Glutamatergic neuron (in vitro differentiated cells): ENCODE results near the gene CDC42BPA. TPM values are rescaled to one million over a fixed set of nuclear protein-coding genes. Genes with fewer than 3 reads are reported as not detected.
"Not testable (repeated sequence)": the region's sequence is repeated elsewhere in the genome, so short reads cannot be mapped to it uniquely, and the experiment has no call there.

Experiments used
- DNase-seq: peaks from one replicate; pipeline ENCODE4 v3.0.0; 2022
- H3K27ac Mint-ChIP-seq: one replicate; pipeline ENCODE4 v1.8.0; 2020; ENCODE audit warnings: mild to moderate bottlenecking, mixed read lengths, inconsistent platforms; ENCODE audit not compliant: unreplicated experiment
- H3K27me3 Mint-ChIP-seq: one replicate; pipeline ENCODE4 v1.8.0; 2020; ENCODE audit warnings: mild to moderate bottlenecking, moderate library complexity, mixed read lengths, inconsistent platforms; ENCODE audit not compliant: unreplicated experiment
- H3K36me3 Mint-ChIP-seq: one replicate; pipeline ENCODE4 v1.8.0; 2020; ENCODE audit warnings: mild to moderate bottlenecking, mixed read lengths, inconsistent platforms; ENCODE audit not compliant: unreplicated experiment
- H3K4me1 Mint-ChIP-seq: one replicate; pipeline ENCODE4 v1.8.0; 2020; ENCODE audit warnings: mild to moderate bottlenecking, low read depth, mixed read lengths, inconsistent platforms; ENCODE audit not compliant: unreplicated experiment
- H3K4me3 Mint-ChIP-seq: one replicate; pipeline ENCODE4 v1.8.0; 2020; ENCODE audit warnings: mild to moderate bottlenecking, mixed read lengths, inconsistent platforms; ENCODE audit not compliant: unreplicated experiment
- H3K9me3 Mint-ChIP-seq: one replicate; pipeline ENCODE4 v1.8.0; 2020; ENCODE audit warnings: mild to moderate bottlenecking, moderate library complexity, mixed read lengths, inconsistent platforms; ENCODE audit not compliant: unreplicated experiment
- total RNA-seq: library from RNA; stranded (reverse); fragmentation: NEBNext Ultra II Directional; extraction: Animal tissue kit (Norgen Biotek cat#: 25700); gene quantifications from one replicate; pipeline ENCODE4 v1.2.1, GENCODE V29; 2021; ENCODE audit not compliant: unreplicated experiment
- TF ChIP-seq, protein P1 (sequence below): fragments of 200-600 bp; sonication (generic); IDR thresholded peaks from one replicate; pipeline ENCODE4 v1.5.0; 2021; ENCODE audit not compliant: partially characterized antibody, unreplicated experiment

The CDC42BPA gene
- total RNA-seq, 1 donor from 2014 or later: 66.0 TPM

DNA sequence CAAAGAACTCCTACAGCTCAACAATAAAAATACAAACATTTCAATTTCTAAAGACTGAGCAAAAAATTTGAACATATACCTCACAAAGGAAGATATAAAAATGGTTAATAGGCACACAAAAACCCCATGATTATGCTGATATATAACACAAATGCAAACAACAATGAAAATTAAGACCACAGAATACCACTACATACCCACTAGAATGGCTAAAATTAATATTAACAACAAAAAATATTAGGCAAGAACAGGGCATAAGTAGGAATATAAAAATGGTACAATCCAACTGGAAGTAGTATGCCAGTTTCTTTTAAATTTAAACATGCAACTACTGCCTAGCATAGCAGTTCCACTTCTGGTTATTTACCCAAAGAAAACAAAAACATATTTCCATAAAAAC, 77.3 kb downstream of the CDC42BPA start:
- TF ChIP-seq, protein P1, sequence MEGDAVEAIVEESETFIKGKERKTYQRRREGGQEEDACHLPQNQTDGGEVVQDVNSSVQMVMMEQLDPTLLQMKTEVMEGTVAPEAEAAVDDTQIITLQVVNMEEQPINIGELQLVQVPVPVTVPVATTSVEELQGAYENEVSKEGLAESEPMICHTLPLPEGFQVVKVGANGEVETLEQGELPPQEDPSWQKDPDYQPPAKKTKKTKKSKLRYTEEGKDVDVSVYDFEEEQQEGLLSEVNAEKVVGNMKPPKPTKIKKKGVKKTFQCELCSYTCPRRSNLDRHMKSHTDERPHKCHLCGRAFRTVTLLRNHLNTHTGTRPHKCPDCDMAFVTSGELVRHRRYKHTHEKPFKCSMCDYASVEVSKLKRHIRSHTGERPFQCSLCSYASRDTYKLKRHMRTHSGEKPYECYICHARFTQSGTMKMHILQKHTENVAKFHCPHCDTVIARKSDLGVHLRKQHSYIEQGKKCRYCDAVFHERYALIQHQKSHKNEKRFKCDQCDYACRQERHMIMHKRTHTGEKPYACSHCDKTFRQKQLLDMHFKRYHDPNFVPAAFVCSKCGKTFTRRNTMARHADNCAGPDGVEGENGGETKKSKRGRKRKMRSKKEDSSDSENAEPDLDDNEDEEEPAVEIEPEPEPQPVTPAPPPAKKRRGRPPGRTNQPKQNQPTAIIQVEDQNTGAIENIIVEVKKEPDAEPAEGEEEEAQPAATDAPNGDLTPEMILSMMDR: no peak
- Mint-ChIP-seq H3K36me3 (no peaks in the 10 kb centered on the region), H3K4me1 (peaks cover 13% of the 10 kb centered on the region), H3K27ac (no peak overlapping the region), H3K27me3 (no peaks in the 10 kb centered on the region), H3K9me3 (no peaks in the 10 kb centered on the region), H3K4me3 (no peak overlapping the region)
- DNase-seq: no peak

DNA sequence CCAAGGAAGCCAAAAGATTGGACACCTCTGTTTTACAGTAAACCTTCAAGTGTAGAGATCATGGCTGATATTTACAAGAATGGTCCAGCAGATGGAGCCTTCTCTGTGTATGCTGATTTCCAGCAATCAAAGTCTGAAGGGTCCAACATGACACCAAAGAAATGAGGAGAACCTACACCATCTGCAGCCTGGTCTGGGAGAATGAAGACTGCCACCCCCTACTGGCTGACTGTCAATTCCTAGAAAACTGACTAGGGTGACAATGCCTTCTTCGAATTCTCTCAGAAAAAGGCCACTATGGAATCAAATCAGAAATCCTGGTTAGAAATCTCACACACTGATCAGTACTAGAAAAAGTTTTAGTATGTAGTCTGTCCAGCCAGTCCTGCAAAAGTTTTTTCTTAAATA, 83.3 kb downstream of the CDC42BPA start:
- peak; percentile 37 for DNase-seq
- TF ChIP-seq, protein P1: peak; percentile 63
- Mint-ChIP-seq H3K36me3 (no peaks in the 10 kb centered on the region), H3K27ac (no peak overlapping the region), H3K4me3 (no peak overlapping the region), H3K4me1 (peaks cover 6% of the 10 kb centered on the region), H3K27me3 (no peaks in the 10 kb centered on the region), H3K9me3 (peaks cover 3% of the 10 kb centered on the region)

DNA sequence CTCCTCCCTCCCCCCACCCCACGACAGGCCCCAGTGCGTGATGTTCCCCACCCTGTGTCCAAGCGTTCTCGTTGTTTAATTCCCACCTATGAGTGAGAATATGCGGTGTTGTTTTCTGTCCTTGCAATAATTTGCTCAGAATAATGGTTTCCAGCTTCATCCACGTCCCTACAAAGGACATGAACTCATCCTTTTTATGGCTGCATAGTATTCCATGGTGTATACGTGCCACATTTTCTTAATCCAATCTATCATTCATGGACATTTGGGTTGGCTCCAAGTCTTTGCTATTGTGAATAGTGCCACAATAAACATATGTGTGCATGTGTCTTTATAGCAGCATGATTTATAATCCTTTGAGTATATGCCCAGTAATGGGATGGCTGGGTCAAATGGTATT, 87.2 kb downstream of the CDC42BPA start:
- not testable (repeated sequence) for H3K4me3 Mint-ChIP-seq, H3K4me1 Mint-ChIP-seq, DNase-seq, H3K36me3 Mint-ChIP-seq, H3K27ac Mint-ChIP-seq, H3K9me3 Mint-ChIP-seq, H3K27me3 Mint-ChIP-seq

DNA sequence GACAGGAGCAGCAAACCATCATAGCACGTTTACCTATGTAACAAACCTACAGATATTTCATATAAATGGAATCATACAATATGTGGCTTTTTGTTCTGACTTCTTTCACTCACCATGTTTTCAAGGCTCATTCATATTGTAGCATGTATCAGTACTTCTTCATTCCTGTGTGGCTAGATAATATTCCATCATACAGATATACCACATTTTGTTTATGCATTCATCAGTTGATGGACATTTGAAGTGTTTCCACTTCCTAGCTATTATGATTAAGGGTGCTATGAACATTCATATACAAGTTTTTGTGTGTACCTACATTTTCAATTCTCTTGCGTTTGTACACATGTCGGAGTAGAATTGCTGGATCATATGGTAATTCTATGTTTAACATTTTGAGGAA, 90.1 kb downstream of the CDC42BPA start:
- peaks cover 1% of the 10 kb centered on the region for H3K27me3 Mint-ChIP-seq
- H3K9me3 Mint-ChIP-seq: peaks cover 3% of the 10 kb centered on the region
- H3K4me1 Mint-ChIP-seq: no peaks in the 10 kb centered on the region
- H3K36me3 Mint-ChIP-seq: no peaks in the 10 kb centered on the region
- no peak for DNase-seq
- H3K27ac Mint-ChIP-seq: no peak overlapping the region
- no peak overlapping the region for H3K4me3 Mint-ChIP-seq
- TF ChIP-seq, protein P1: no peak

DNA sequence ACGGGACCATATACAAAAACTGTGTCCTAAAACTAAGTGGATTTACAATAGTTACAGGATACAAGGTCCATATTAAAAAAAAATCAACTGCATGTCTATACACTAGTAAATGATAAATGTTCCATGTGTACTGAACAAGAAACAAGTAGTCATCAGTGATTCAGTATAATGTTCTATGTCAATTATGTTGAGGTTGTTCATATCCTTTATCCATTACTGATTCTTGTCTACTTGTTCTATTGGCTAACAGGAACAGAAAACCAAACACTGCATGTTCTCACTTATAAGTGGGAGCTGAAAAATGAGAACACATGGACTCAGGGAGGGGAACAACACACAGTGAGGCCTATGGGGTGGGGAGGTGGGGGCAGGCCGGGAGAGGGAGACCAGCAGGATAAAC, 90.5 kb downstream of the CDC42BPA start:
- Mint-ChIP-seq H3K4me1 (no peaks in the 10 kb centered on the region), H3K36me3 (no peaks in the 10 kb centered on the region), H3K9me3 (peaks cover 3% of the 10 kb centered on the region), H3K4me3 (no peak overlapping the region), H3K27ac (no peak overlapping the region), H3K27me3 (peaks cover 1% of the 10 kb centered on the region)
- no peak for DNase-seq
- TF ChIP-seq, protein P1: no peak
